Naive B cell (primary cell): ENCODE results near the gene ADPGK. TPM values are rescaled to one million over a fixed set of nuclear protein-coding genes. Genes with fewer than 3 reads are reported as not detected.
A peak's percentile ranks its signal among the peaks of the same experiment; 100 is the strongest.
"Not testable (repeated sequence)": the region's sequence is repeated elsewhere in the genome, so short reads cannot be mapped to it uniquely, and the experiment has no call there.

Experiments
- ATAC-seq, 2 donors: fragments of 150-1000 bp; cut with Tn5 transposase; 2 replicates each; pipeline ENCODE4 v1.10.0; 2021; ENCODE audit warnings: low read depth in 2 of 2, mild to moderate bottlenecking in 2 of 2, moderate library complexity in 2 of 2
- DNase-seq: peaks from one replicate; pipeline ENCODE4 v3.0.0; 2022
- H3K27ac Mint-ChIP-seq, 6 donors: one replicate each; pipeline ENCODE4 v1.8.0; 2020 to 2022; ENCODE audit warnings: mild to moderate bottlenecking in 6 of 6, mixed read lengths in 6 of 6, moderate library complexity in 5 of 6, inconsistent platforms in 2 of 6
- H3K27me3 Mint-ChIP-seq, 3 donors: one replicate each; pipeline ENCODE4 v1.8.0; 2021 to 2022; ENCODE audit warnings: mixed read lengths in 3 of 3, mild to moderate bottlenecking in 1 of 3
- H3K36me3 Mint-ChIP-seq, 2 donors: one replicate each; pipeline ENCODE4 v1.8.0; 2020 to 2022; ENCODE audit warnings: mixed read lengths in 2 of 2, inconsistent platforms in 1 of 2, mild to moderate bottlenecking in 1 of 2
- H3K4me1 Mint-ChIP-seq, 3 donors: one replicate each; pipeline ENCODE4 v1.8.0; 2020 to 2022; ENCODE audit warnings: mixed read lengths in 3 of 3, inconsistent platforms in 1 of 3, mild to moderate bottlenecking in 1 of 3, moderate library complexity in 1 of 3
- H3K4me3 Mint-ChIP-seq, 8 donors: one replicate each; pipeline ENCODE4 v1.8.0; 2020 to 2022; ENCODE audit warnings: mild to moderate bottlenecking in 8 of 8, mixed read lengths in 8 of 8, moderate library complexity in 8 of 8, inconsistent platforms in 2 of 8
- H3K9me3 Mint-ChIP-seq, 7 donors: one replicate each; pipeline ENCODE4 v1.8.0; 2020 to 2022; ENCODE audit warnings: mixed read lengths in 7 of 7, mild to moderate bottlenecking in 5 of 7, inconsistent platforms in 2 of 7, moderate library complexity in 1 of 7
- polyA plus RNA-seq, 6 donors: library from polyadenylated mRNA; unstranded; fragments of 300-500 nt; fragmentation: Illumina TruSeq; gene quantifications; one replicate each; pipeline ENCODE4 v1.2.3, GENCODE V29; 2021; ENCODE audit warnings: low read depth in 6 of 6

The ADPGK gene
- polyA plus RNA-seq = 100 to 1,000 TPM; 126 to 160 (median 139) TPM

GRCh38 chr15:72783640-72784455 lies at the start of gene ADPGK:
TSS of gene ADPGK (minus strand) at chr15:72783758. CDS start at chr15:72783691, 67 bp downstream.
- H3K36me3 Mint-ChIP-seq = peaks cover 18 to 20% of the 10 kb centered on the region in 2 donors

DNA sequence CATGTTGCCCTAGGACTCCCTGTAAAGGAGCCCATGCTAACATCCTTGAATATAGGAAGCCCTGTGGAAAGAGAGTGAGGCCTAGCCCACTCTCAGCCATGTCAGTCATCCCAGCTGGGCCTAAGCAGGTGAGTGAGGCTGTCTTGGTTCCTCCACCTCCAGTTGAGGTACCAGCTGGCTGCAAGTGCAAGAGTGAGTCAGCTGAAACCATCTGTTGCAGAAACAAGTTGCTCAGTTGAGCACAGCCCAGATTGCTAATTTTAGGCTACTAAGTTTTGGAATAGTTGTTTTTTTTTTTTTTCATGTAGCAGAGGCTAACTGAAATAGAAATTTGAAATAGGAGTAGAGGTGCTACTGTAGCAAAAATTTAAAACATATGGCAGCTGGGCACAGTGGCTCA lies 43.7 kb upstream of the ADPGK start:
- Mint-ChIP-seq H3K4me3 (no peak overlapping the region), H3K27ac (no peak overlapping the region), H3K27me3 (peaks cover 44 to 53% (median 44%) of the 10 kb centered on the region in 3 donors), H3K9me3 (no peaks in the 10 kb centered on the region), H3K36me3 (no peaks in the 10 kb centered on the region), H3K4me1 (no peaks in the 10 kb centered on the region)
- no peak for ATAC-seq
- DNase-seq = no peak

More at GRCh38 chr15:72783640-72784455, at the start of gene ADPGK:
- peak; percentile 97 for DNase-seq
- Mint-ChIP-seq H3K27me3 (no peaks in the 10 kb centered on the region), H3K27ac (peak within 1 kb of the TSS; percentile 97 to 100 (median 99)), H3K4me3 (peak within 1 kb of the TSS; percentile 87 to 98 (median 95)), H3K9me3 (no peaks in the 10 kb centered on the region), H3K4me1 (peaks cover 40 to 50% (median 47%) of the 10 kb centered on the region in 3 donors)
- peak; percentile 75 to 77 for ATAC-seq

DNA sequence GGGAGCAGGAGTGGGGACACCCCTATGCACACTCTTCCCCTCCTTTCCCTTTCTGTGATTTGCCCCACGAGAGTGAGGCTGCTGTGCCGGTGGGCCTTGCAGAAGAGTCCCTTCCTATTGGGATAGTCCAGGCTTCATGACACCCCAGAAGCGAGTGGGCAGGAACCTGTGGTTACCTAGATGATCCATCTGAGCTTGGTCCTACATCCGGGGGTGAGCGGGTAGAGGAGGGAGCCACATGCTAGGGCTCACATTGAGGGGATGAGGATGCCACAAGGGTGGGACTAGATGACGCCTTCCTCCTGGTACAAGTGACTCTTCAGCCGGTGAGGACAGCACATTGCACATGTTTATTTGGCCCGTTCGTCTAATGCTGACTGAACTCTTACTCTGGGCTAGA lies 43.1 kb upstream of the ADPGK start:
- no peak for ATAC-seq
- Mint-ChIP-seq H3K4me3 (no peak overlapping the region), H3K9me3 (no peaks in the 10 kb centered on the region), H3K36me3 (no peaks in the 10 kb centered on the region), H3K4me1 (no peaks in the 10 kb centered on the region), H3K27ac (no peak overlapping the region), H3K27me3 (peaks cover 43 to 49% (median 48%) of the 10 kb centered on the region in 3 donors)
- DNase-seq = no peak

DNA sequence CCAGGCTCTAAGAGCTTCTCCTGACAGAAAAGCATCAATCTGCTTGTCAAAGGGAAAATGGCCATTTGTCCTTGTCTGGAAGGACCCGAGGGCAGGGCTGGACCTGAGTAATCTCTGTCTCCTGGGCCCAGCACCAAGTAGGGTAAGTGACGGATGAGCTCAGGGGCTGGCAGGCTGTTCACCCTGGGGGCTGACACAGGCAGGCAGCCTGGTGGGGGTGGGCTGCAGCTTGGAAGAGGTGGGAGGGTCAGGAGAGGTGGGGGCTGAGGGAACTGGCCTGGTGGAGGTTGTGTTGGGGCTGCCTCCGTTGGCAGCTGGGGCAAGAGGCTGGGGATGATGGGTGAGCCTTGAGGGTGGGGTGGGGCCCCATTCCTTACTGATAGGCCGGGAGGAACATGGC lies 42.3 kb upstream of the ADPGK start:
- no peak overlapping the region for H3K4me3 Mint-ChIP-seq
- H3K36me3 Mint-ChIP-seq = no peaks in the 10 kb centered on the region
- peaks cover 43 to 52% (median 43%) of the 10 kb centered on the region in 3 donors for H3K27me3 Mint-ChIP-seq
- ATAC-seq (no peak), DNase-seq (no peak)
- H3K9me3 Mint-ChIP-seq = no peaks in the 10 kb centered on the region
- H3K4me1 Mint-ChIP-seq = peaks cover 0 to 3% (median 0%) of the 10 kb centered on the region in 3 donors
- H3K27ac Mint-ChIP-seq = no peak overlapping the region

DNA sequence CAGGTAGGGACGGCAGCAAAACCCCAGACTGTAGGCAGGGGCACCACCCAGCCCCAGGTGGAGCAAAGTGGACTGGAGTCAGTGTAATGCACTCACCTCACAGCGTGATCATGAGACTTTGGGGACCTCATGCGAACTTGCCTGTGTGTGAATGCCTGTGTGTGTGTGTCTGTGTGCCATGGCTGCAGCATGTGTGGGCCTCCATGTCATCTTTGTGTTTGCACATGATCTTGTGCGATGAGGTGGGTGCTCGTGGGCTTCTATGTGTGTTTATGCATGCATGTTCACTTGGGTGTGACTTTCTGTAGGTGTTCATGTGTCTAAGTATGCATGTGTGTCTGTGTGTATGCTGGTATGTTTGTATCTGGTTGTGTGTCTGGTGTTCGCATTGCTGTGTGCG lies 41.2 kb upstream of the ADPGK start:
- no peaks in the 10 kb centered on the region for H3K36me3 Mint-ChIP-seq
- peaks cover 0 to 4% (median 0%) of the 10 kb centered on the region in 3 donors for H3K4me1 Mint-ChIP-seq
- no peak overlapping the region for H3K4me3 Mint-ChIP-seq
- no peak for ATAC-seq
- peaks cover 32 to 44% (median 36%) of the 10 kb centered on the region in 3 donors for H3K27me3 Mint-ChIP-seq
- H3K27ac Mint-ChIP-seq = no peak overlapping the region
- no peaks in the 10 kb centered on the region for H3K9me3 Mint-ChIP-seq
- DNase-seq = no peak

DNA sequence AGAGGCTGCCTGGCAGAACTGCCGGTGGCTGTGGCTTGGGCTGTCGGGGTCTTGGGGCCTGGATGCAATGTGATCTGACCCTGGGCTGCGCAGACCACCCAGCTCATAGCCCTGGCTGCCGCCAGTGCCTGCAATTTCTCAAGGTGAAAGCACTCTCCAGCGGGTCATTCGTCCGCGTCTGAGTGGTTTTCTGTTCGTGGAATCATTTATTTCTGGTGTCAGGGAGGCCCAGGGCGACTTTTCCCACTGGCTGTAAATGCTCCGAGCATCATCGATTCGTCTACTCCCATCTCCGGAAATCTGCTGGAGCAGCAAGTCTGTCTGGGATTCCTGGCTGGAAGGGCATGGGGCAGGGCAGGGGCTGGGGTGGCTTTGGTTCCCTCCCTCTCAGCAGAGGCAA lies 40.6 kb upstream of the ADPGK start:
- Mint-ChIP-seq H3K4me3 (no peak overlapping the region), H3K4me1 (peaks cover 0 to 4% (median 0%) of the 10 kb centered on the region in 3 donors), H3K9me3 (no peaks in the 10 kb centered on the region), H3K27me3 (peaks cover 36 to 43% (median 40%) of the 10 kb centered on the region in 3 donors), H3K27ac (no peak overlapping the region), H3K36me3 (no peaks in the 10 kb centered on the region)
- ATAC-seq (no peak), DNase-seq (no peak)

DNA sequence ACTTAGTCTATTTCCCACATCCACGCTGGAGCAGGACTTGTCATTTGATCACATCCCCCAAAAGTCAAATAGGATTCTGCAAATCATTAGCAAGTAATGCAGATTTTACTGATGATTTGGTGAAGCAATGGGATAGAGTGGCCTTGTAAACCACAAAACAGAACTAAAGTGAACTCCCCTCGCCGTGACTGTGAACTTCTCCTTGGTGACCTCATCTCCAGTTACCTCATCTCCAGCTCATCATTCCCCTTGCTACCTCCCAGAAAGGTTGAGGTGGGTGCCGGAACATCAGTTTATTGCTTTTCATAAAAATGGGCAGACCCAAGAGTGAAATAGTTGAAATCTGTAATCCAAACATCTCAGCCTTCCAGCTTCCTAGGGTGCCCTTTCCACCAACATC lies 36.7 kb upstream of the ADPGK start:
- no peaks in the 10 kb centered on the region for H3K9me3 Mint-ChIP-seq
- H3K27me3 Mint-ChIP-seq = peaks cover 25 to 55% (median 39%) of the 10 kb centered on the region in 3 donors
- no peak overlapping the region for H3K27ac Mint-ChIP-seq
- no peak for ATAC-seq
- H3K4me1 Mint-ChIP-seq = peaks cover 0 to 4% (median 0%) of the 10 kb centered on the region in 3 donors
- no peak overlapping the region for H3K4me3 Mint-ChIP-seq
- H3K36me3 Mint-ChIP-seq = no peaks in the 10 kb centered on the region
- no peak for DNase-seq

DNA sequence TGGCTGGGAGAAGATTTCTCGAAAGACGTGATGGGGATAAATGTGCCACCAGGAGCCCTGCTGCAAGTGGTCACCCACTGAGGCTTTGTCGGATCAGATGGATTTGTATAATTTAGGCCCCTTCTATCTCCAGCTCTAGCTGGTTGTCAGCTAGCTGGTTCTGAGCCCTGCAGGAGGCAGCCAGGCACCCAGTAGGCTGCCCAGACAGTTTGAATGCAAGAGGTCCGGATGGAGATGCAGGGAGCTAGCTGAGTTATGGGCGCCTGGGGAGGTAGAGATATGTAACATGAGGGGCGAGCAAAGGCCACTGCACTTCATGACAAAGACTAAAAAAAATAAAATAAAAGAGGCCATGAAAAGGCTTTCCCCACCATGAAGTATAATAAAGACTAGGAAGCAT lies 35.1 kb upstream of the ADPGK start:
- Mint-ChIP-seq H3K4me1 (peaks cover 0 to 4% (median 0%) of the 10 kb centered on the region in 3 donors), H3K4me3 (no peak overlapping the region), H3K9me3 (no peaks in the 10 kb centered on the region), H3K27ac (no peak overlapping the region), H3K27me3 (peaks cover 22 to 59% (median 31%) of the 10 kb centered on the region in 3 donors), H3K36me3 (no peaks in the 10 kb centered on the region)
- ATAC-seq (no peak), DNase-seq (no peak)

GRCh38 chr15:72813345-72814004 lies 29.9 kb upstream of the ADPGK start:
- Mint-ChIP-seq H3K4me1 (no peaks in the 10 kb centered on the region), H3K36me3 (peaks cover 0 to 2% of the 10 kb centered on the region in 2 donors)

GRCh38 chr15:72809329-72809728 lies 25.8 kb upstream of the ADPGK start:
- H3K36me3 Mint-ChIP-seq = peaks cover 0 to 8% of the 10 kb centered on the region in 2 donors
- peaks cover 6 to 29% (median 19%) of the 10 kb centered on the region in 3 donors for H3K27me3 Mint-ChIP-seq
- H3K27ac Mint-ChIP-seq = peak overlapping the region in 1 of 6 donors; percentile 25
- H3K9me3 Mint-ChIP-seq = peaks cover 0 to 7% (median 5%) of the 10 kb centered on the region in 7 donors
- H3K4me3 Mint-ChIP-seq = no peak overlapping the region
- DNase-seq (no peak), ATAC-seq (no peak)
- no peaks in the 10 kb centered on the region for H3K4me1 Mint-ChIP-seq

More at GRCh38 chr15:72813345-72814004, 29.9 kb upstream of the ADPGK start:
- H3K27ac Mint-ChIP-seq = peak overlapping the region in 1 of 6 donors; percentile 31
- no peak overlapping the region for H3K4me3 Mint-ChIP-seq
- H3K9me3 Mint-ChIP-seq = peaks cover 0 to 2% (median under 1%) of the 10 kb centered on the region in 7 donors
- no peak for ATAC-seq
- DNase-seq = no peak
- peaks cover 11 to 46% (median 29%) of the 10 kb centered on the region in 3 donors for H3K27me3 Mint-ChIP-seq

DNA sequence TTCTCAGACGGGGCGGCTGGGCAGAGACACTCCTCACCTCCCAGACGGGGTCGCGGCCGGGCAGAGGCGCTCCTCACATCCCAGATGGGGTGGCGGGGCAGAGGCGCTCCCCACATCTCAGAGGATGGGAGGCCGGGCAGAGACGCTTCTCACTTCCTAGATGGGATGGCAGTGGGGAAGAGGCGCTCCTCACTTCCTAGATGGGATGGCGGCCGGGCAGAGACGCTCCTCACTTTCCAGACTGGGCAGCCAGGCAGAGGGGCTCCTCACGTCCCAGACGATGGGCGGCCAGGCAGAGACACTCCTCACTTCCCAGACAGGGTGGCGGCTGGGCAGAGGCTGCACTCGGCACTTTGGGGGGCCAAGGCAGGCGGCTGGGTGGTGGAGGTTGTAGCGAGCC lies 23.8 kb upstream of the ADPGK start:
- not testable (repeated sequence) for H3K27ac Mint-ChIP-seq, ATAC-seq, H3K4me3 Mint-ChIP-seq, H3K4me1 Mint-ChIP-seq, H3K36me3 Mint-ChIP-seq, DNase-seq, H3K9me3 Mint-ChIP-seq
- peaks cover 15 to 29% (median 18%) of the 10 kb centered on the region in 3 donors for H3K27me3 Mint-ChIP-seq

DNA sequence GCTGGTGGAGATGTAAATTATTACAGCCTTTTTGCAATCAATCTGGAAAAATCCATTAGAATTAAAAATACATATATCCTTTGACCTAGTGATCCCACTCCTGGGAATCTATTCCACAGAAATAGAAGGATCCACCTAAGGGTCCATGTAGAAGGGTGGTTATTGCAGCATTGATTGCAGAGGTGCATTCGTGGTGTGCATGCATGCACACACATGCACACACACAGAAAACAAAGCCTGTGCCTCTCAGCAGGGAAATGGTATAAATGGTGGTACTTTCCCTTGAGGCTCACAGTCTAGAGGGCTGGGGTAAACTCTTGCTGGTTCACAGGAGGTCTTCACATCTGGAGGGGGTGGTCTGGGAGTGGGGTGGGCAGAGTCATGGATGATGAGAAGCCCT lies 19.4 kb upstream of the ADPGK start:
- no peak overlapping the region for H3K27ac Mint-ChIP-seq
- no peak for ATAC-seq
- peaks cover 0 to 3% (median under 1%) of the 10 kb centered on the region in 7 donors for H3K9me3 Mint-ChIP-seq
- H3K27me3 Mint-ChIP-seq = peaks cover 35 to 46% (median 39%) of the 10 kb centered on the region in 3 donors
- H3K4me1 Mint-ChIP-seq = no peaks in the 10 kb centered on the region
- no peak overlapping the region for H3K4me3 Mint-ChIP-seq
- DNase-seq = no peak
- H3K36me3 Mint-ChIP-seq = peaks cover 0 to 1% of the 10 kb centered on the region in 2 donors

DNA sequence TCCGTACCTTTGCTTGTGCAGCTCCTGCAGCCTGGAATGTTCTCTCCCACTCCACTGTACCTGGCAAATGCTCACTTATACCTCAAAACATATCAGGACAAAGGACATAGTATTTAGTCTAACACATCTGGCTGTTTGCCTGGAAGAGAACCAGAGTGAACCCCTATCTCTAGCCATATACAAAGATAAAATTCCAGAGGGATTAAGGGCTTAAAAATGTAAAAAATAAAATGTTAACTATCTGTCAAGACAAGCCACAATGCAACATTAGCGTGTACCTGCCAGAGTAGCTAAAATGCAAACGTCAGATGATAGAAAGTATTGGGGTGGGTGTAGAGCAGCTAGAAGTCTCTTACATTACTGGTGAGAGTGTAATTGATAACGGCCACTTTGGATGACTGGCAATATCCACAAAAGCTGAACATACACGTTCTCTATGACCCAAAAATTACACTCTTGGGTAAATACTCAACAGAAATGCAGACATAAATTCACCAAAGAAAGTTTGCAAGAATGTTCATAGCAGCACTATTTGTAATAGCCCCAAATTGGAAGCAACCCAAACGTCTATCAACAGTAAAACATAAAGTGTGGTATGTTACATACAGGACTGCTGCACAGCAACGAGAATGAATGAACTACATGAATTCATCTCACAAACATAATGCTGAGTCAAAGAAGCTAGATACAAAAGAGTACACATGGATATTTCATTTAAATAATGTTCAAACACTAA lies 18.2 kb upstream of the ADPGK start:
- Mint-ChIP-seq H3K4me1 (peaks cover 4 to 10% (median 5%) of the 10 kb centered on the region in 3 donors), H3K4me3 (no peak overlapping the region), H3K9me3 (no peaks in the 10 kb centered on the region), H3K36me3 (no peaks in the 10 kb centered on the region), H3K27me3 (peaks cover 36 to 48% (median 46%) of the 10 kb centered on the region in 3 donors), H3K27ac (no peak overlapping the region)
- DNase-seq (no peak), ATAC-seq (no peak)
